Stomach (tissue), 9 donors: ENCODE results near the gene SESTD1. TPM values are rescaled to one million over a fixed set of nuclear protein-coding genes. Genes with fewer than 3 reads are reported as not detected.
A peak's percentile ranks its signal among the peaks of the same experiment; 100 is the strongest.

ENCODE experiments used
- DNase-seq, 2 donors: peaks; one replicate each; pipeline versions ENCODE4 v3.0.0 to v3.0.0-alpha.2; 2013 to 2019
- H3K27ac ChIP-seq, 5 donors: fragments of 200-600 bp in 4 of 5; sonication (generic) in 4 of 5; one replicate each; pipeline ENCODE4 v1.5.1; 2013 to 2019; ENCODE audit warnings: mild to moderate bottlenecking in 1 of 5, moderate library complexity in 1 of 5
- H3K27me3 ChIP-seq, 3 donors: fragments of 200-600 bp; sonication (generic); one replicate each; pipeline ENCODE4 v1.5.1; 2017 to 2019; ENCODE audit warnings: mixed run types in 1 of 3
- H3K36me3 ChIP-seq, 4 donors: fragments of 200-600 bp; sonication (generic); 1 replicate in 3 of 4; 2 replicates in 1 of 4; pipeline ENCODE4 v1.5.1; 2016 to 2019
- H3K4me1 ChIP-seq, 4 donors: fragments of 200-600 bp; sonication (generic); one replicate each; pipeline ENCODE4 v1.5.1; 2016 to 2019
- H3K4me3 ChIP-seq, 4 donors: fragments of 200-600 bp; sonication (generic) in 3 of 4; one replicate each; pipeline ENCODE4 v1.5.1; 2016 to 2019; ENCODE audit warnings: mild to moderate bottlenecking in 1 of 4
- H3K9me3 ChIP-seq, 4 donors: fragments of 200-600 bp; sonication (generic); one replicate each; pipeline ENCODE4 v1.5.1; 2016 to 2019
- EP300 ChIP-seq: sonication (generic); formaldehyde crosslinking; IDR thresholded peaks from one replicate; pipeline ENCODE4 v1.6.1; 2017; ENCODE audit warnings: antibody characterized with exemption
- POLR2A ChIP-seq, 4 donors: fragments of 450-650 bp; IDR thresholded peaks; one replicate each; pipeline ENCODE4 v1.6.1; 2016; ENCODE audit warnings: antibody characterized with exemption in 4 of 4, control low read depth in 2 of 4, mild to moderate bottlenecking in 1 of 4, moderate library complexity in 1 of 4
- POLR2AphosphoS5 ChIP-seq, 3 donors: sonication (generic); formaldehyde crosslinking; IDR thresholded peaks; one replicate each; pipeline ENCODE4 v1.6.1; 2016; ENCODE audit warnings: antibody characterized with exemption in 3 of 3
- WGBS, 5 donors: extraction: QIAGEN DNeasy Blood & Tissue Kit in 3 of 5; methylation state at CpG; one replicate each; pipeline versions ENCODE4 v1.1.5 to v1.1.7; 2013 to 2018; 5-methylcytosine and 5-hydroxymethylcytosine counted together
- intact Hi-C: fragments of 100-400 bp; cut with DNase I; formaldehyde crosslinking; loops from one replicate; pipeline ENCODE4 v1.15.1; 2023; ENCODE audit warnings: low total_unique reads
- polyA plus RNA-seq, 3 donors: library from polyadenylated mRNA; stranded (reverse); fragments of 200-250 nt; gene quantifications; one replicate each; pipeline ENCODE4 v1.2.3, GENCODE V29; 2013
- total RNA-seq, 5 donors: library from RNA; depleted of rRNA; stranded (reverse); fragments of >200 nt; gene quantifications; one replicate each; pipeline versions ENCODE4 v1.1.0 to v1.2.3, GENCODE V29; 2014 to 2016
- TF ChIP-seq, protein P1 (sequence below), 7 experiments: fragments of 450-650 bp in 4 of 7; fragments of 200-600 bp in 3 of 7; sonication (generic) in 3 of 7; IDR thresholded peaks; one replicate each; pipeline ENCODE4 v1.5.1; 2016 to 2019; ENCODE audit warnings: antibody characterized with exemption in 7 of 7, control low read depth in 2 of 7, mild to moderate bottlenecking in 1 of 7
- donor health status: healthy with polysubstance abuse.
- donor health status: Bipolar disorder and iron deficiency.
- donor health status: healthy.

The SESTD1 gene
- total and polyA plus RNA-seq, 8 donors: 7.4 to 159 (median 26.2) TPM

DNA sequence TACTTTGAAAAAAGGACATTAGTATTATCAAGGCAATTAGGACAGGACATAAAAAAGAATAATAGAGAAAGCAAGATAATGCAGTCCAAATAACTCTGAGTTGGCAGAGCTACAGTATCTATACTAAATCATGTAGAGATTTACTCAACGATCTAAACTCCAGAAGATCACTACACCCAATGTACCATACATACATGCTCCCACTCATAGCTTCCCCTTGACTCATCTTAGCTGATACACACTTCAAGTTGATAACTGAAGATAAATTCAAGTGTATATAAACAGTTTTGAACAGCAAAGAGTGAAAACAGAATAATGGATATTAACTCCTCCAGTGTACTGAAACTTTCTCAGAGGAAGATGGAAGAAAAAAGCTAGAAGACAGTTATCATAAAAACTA, 78.5 kb downstream of the SESTD1 start:
- H3K9me3 ChIP-seq: peaks cover 0 to 9% (median 2%) of the 10 kb centered on the region in 4 donors
- H3K4me1 ChIP-seq: no peaks in the 10 kb centered on the region
- H3K4me3 ChIP-seq: no peak overlapping the region
- peaks cover 2 to 22% (median 11%) of the 10 kb centered on the region in 4 donors for H3K36me3 ChIP-seq
- WGBS, 5 donors: 36 to 75% (median 54%) methylated on average over 1 of the region's 1 CpG
- no peak overlapping the region for H3K27ac ChIP-seq
- intact Hi-C loops: no loop called here
- H3K27me3 ChIP-seq: no peaks in the 10 kb centered on the region
- no peak for DNase-seq
- no peak for TF ChIP-seq EP300
- TF ChIP-seq, protein P1, sequence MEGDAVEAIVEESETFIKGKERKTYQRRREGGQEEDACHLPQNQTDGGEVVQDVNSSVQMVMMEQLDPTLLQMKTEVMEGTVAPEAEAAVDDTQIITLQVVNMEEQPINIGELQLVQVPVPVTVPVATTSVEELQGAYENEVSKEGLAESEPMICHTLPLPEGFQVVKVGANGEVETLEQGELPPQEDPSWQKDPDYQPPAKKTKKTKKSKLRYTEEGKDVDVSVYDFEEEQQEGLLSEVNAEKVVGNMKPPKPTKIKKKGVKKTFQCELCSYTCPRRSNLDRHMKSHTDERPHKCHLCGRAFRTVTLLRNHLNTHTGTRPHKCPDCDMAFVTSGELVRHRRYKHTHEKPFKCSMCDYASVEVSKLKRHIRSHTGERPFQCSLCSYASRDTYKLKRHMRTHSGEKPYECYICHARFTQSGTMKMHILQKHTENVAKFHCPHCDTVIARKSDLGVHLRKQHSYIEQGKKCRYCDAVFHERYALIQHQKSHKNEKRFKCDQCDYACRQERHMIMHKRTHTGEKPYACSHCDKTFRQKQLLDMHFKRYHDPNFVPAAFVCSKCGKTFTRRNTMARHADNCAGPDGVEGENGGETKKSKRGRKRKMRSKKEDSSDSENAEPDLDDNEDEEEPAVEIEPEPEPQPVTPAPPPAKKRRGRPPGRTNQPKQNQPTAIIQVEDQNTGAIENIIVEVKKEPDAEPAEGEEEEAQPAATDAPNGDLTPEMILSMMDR (IDR thresholded peaks at IDR 0.05): no peak
- no peak for TF ChIP-seq POLR2A (IDR thresholded peaks at IDR 0.05)
- no peak for TF ChIP-seq POLR2AphosphoS5 (IDR thresholded peaks at IDR 0.05)

DNA sequence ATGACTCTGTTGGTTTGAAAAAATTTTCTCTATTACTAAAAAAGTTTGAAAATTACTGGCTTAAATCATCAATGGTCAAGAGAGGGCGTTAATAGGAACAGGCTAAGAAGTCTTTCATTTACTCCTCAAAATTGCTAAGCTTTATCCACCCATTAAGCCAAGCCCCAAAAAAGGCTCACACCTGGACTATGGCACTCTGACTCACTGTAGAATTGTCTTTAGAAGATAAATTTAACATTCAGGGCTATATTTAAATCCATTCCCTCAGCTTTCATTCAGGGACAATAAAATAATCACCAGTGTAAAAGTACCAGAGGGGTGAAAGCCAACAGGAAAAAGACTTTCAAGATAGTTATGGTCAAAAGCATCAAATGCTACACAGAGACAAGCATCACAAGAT, 80.0 kb downstream of the SESTD1 start:
- TF ChIP-seq, protein P1 (IDR thresholded peaks at IDR 0.05): no peak
- no peak for TF ChIP-seq POLR2A (IDR thresholded peaks at IDR 0.05)
- TF ChIP-seq POLR2AphosphoS5 (IDR thresholded peaks at IDR 0.05): no peak
- no peak for TF ChIP-seq EP300
- DNase-seq: no peak
- Histone ChIP-seq H3K36me3 (peaks cover 0 to 25% (median 4%) of the 10 kb centered on the region in 4 donors), H3K4me3 (no peak overlapping the region), H3K4me1 (peaks cover 0 to 8% (median 0%) of the 10 kb centered on the region in 4 donors), H3K9me3 (no peaks in the 10 kb centered on the region), H3K27ac (no peak overlapping the region), H3K27me3 (no peaks in the 10 kb centered on the region)
- intact Hi-C loops: no loop called here
- WGBS, 5 donors: 90 to 97% (median 96%) methylated on average over 1 of the region's 1 CpG

DNA sequence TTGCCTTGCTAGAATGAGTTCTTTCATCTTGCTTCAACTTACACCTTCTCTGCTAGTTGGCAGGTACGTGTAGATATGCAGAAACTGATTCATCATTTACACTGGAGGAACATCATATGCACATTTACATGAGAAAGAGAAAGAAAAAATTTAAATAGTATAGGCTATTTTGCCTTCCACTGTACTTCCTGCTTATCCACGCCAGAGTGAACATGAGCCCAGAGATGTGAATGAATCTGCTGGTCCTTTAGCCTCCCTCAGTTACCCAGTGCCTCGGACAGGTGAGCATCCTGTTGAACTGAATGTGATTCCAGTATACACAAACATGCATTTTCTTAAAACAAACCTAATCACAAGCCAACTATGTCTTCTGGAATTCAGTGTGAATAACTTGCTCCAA, 83.6 kb downstream of the SESTD1 start:
- H3K27ac ChIP-seq: no peak overlapping the region
- H3K9me3 ChIP-seq: no peaks in the 10 kb centered on the region
- peaks cover 0 to 16% (median 0%) of the 10 kb centered on the region in 4 donors for H3K4me1 ChIP-seq
- 83 to 90% (median 87%) methylated on average over 3 of the region's 3 CpGs for WGBS, 5 donors
- no peak for DNase-seq
- H3K36me3 ChIP-seq: peaks cover 0 to 27% (median 6%) of the 10 kb centered on the region in 4 donors
- intact Hi-C loops: no loop called here
- H3K27me3 ChIP-seq: no peaks in the 10 kb centered on the region
- H3K4me3 ChIP-seq: no peak overlapping the region
- TF ChIP-seq POLR2A (IDR thresholded peaks at IDR 0.05): no peak
- TF ChIP-seq, protein P1 (IDR thresholded peaks at IDR 0.05): no peak
- TF ChIP-seq EP300: no peak
- TF ChIP-seq POLR2AphosphoS5 (IDR thresholded peaks at IDR 0.05): no peak

DNA sequence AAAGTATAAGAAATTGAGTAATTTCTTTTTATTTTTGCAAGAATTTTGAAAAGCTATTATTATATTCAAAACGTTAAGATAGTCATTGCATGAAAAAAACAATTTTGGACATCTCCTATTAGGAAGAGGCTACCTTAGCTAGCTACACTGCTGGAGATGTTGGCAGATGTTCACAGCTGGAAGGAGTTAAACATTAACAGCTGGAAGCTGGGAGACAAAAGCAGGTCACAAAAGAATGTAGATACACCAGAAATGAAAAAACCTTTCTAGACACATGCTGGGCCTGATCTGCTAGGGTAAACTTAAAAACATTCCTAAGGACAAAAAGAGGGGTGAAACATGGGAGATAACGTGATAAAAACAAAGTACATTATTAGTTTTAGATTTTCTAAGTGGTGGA, 84.4 kb downstream of the SESTD1 start:
- intact Hi-C loops: no loop called here
- H3K27me3 ChIP-seq: no peaks in the 10 kb centered on the region
- no peak overlapping the region for H3K4me3 ChIP-seq
- H3K36me3 ChIP-seq: peaks cover 0 to 35% (median 10%) of the 10 kb centered on the region in 4 donors
- peaks cover 0 to 16% (median 0%) of the 10 kb centered on the region in 4 donors for H3K4me1 ChIP-seq
- H3K27ac ChIP-seq: no peak overlapping the region
- no peaks in the 10 kb centered on the region for H3K9me3 ChIP-seq
- DNase-seq: peak in 1 of 2 donors; percentile 23
- 26 to 57% (median 42%) methylated on average over 2 of the region's 2 CpGs for WGBS, 5 donors
- TF ChIP-seq EP300: no peak
- no peak for TF ChIP-seq POLR2AphosphoS5 (IDR thresholded peaks at IDR 0.05)
- TF ChIP-seq POLR2A (IDR thresholded peaks at IDR 0.05): no peak
- TF ChIP-seq, protein P1 (IDR thresholded peaks at IDR 0.05): no peak
